Fibroblast of lung (primary cell): ENCODE results near the gene TM9SF2.

ENCODE experiments used
- CTCF ChIP-seq, 2 donors: IDR thresholded peaks in 1 of 2; conservative IDR thresholded peaks in 1 of 2; 1 replicate in 1 of 2; 2 replicates in 1 of 2; pipeline ENCODE4 v1.5.1; 2011 to 2012; ENCODE audit warnings: low read length in 2 of 2, control low read depth in 1 of 2, inconsistent platforms in 1 of 2, low read depth in 1 of 2, mild to moderate bottlenecking in 1 of 2
- EZH2 ChIP-seq: IDR thresholded peaks from 2 replicates; pipeline ENCODE4 v1.5.1; 2012; ENCODE audit warnings: low read length, control low read depth, mild to moderate bottlenecking; ENCODE audit errors: missing control alignments

GRCh38 chr13:99525967-99526366, 24.7 kb downstream of the TM9SF2 start:
- TF ChIP-seq CTCF (conservative IDR thresholded peaks at IDR 0.05 in 1 of 2, IDR thresholded peaks at IDR 0.05 in 1 of 2; ENCODE audit: low read depth in 1 of 2, low read length in 2 of 2) (no peak), EZH2 (no peak)
